ENCODE data around the gene GSK3A. TPM values are rescaled to one million over a fixed set of nuclear protein-coding genes. Genes with fewer than 3 reads are reported as not detected.

The GSK3A gene
- total RNA-seq, 4 donors from 2014 or later, result 19.1 to 32.6 (median 24.6) TPM

GRCh38 chr19:42284066-42284501, 41.7 kb upstream of the GSK3A start:
- TF ChIP-seq CTCF (IDR thresholded peaks at IDR 0.05), result peak in 1 of 6 experiments; percentile 8
- peak in 1 of 2 donors; percentile 19 for TF ChIP-seq POLR2A (IDR thresholded peaks at IDR 0.05)
- H3K27me3 ChIP-seq, result no peaks in the 10 kb centered on the region
- intact Hi-C loops (cut with DNase I), result no loop called here
- H3K9me3 ChIP-seq, result no peaks in the 10 kb centered on the region
- WGBS, 2 donors, result no CpG with 5 or more reads among the region's 76 CpGs
- peak overlapping the region in 1 of 3 donors; percentile 32 for H3K4me3 ChIP-seq (replicated peaks in 1 of 3)
- DNase-seq, result peak; percentile 79 to 80
- peaks cover 59 to 65% of the 10 kb centered on the region in 2 donors for H3K4me1 ChIP-seq
- H3K36me3 ChIP-seq, result peaks cover 21% of the 10 kb centered on the region in 2 donors
- H3K27ac ChIP-seq, result peak overlapping the region in 2 of 3 donors; percentile 61 to 76

- DNase-seq, result peak; percentile 96 to 97
- Histone ChIP-seq H3K4me3 (replicated peaks in 1 of 3) (peak overlapping the region in 1 of 3 donors; percentile 32), H3K27me3 (no peaks in the 10 kb centered on the region), H3K4me1 (peaks cover 65 to 70% of the 10 kb centered on the region in 2 donors), H3K27ac (peak overlapping the region; percentile 85 to 97 (median 93)), H3K9me3 (no peaks in the 10 kb centered on the region), H3K36me3 (peaks cover 14 to 16% of the 10 kb centered on the region in 2 donors)
- TF ChIP-seq CTCF (IDR thresholded peaks at IDR 0.05), result no peak
- peak in 1 of 2 donors; percentile 51 for TF ChIP-seq POLR2A (IDR thresholded peaks at IDR 0.05)
- intact Hi-C loops (cut with DNase I), result no loop called here
- WGBS, 2 donors, result 4 to 7% methylated on average over 18 to 29 of the region's 74 CpGs
Measured at GRCh38 chr19:42283188-42284065, 41.0 kb upstream of the GSK3A start.

- H3K9me3 ChIP-seq, result no peaks in the 10 kb centered on the region
- intact Hi-C loops (cut with DNase I), result no loop called here
- peaks cover 9% of the 10 kb centered on the region in 2 donors for H3K36me3 ChIP-seq
- 53 to 58% methylated on average over 3 to 4 of the region's 4 CpGs for WGBS, 2 donors
- no peaks in the 10 kb centered on the region for H3K27me3 ChIP-seq
- H3K4me1 ChIP-seq, result peaks cover 72 to 73% of the 10 kb centered on the region in 2 donors
- DNase-seq, result no peak
- peak overlapping the region; percentile 85 to 97 (median 93) for H3K27ac ChIP-seq
- TF ChIP-seq POLR2A (IDR thresholded peaks at IDR 0.05) (no peak), CTCF (IDR thresholded peaks at IDR 0.05) (no peak)
- H3K4me3 ChIP-seq (replicated peaks in 1 of 3), result peak overlapping the region in 1 of 3 donors; percentile 26
Measured at GRCh38 chr19:42282819-42283187, 40.4 kb upstream of the GSK3A start.

- peaks cover 2% of the 10 kb centered on the region in 2 donors for H3K36me3 ChIP-seq
- no peaks in the 10 kb centered on the region for H3K27me3 ChIP-seq
- DNase-seq, result no peak
- 33 to 43% methylated on average over 7 of the region's 7 CpGs for WGBS, 2 donors
- peaks cover 73 to 78% of the 10 kb centered on the region in 2 donors for H3K4me1 ChIP-seq
- H3K9me3 ChIP-seq, result no peaks in the 10 kb centered on the region
- peak overlapping the region; percentile 89 to 97 (median 93) for H3K27ac ChIP-seq
- intact Hi-C loops (cut with DNase I), result no loop called here
- TF ChIP-seq POLR2A (IDR thresholded peaks at IDR 0.05) (no peak), CTCF (IDR thresholded peaks at IDR 0.05) (no peak)
- peak overlapping the region in 1 of 3 donors; percentile 82 for H3K4me3 ChIP-seq (replicated peaks in 1 of 3)
Measured at GRCh38 chr19:42281827-42282762, 39.7 kb upstream of the GSK3A start.
